K562 (cell line): Measurements from ENCODE around the gene KDM2B. TPM values are rescaled to one million over a fixed set of nuclear protein-coding genes. Genes with fewer than 3 reads are reported as not detected.
"Not testable (repeated sequence)": the region's sequence is repeated elsewhere in the genome, so short reads cannot be mapped to it uniquely, and the experiment has no call there.

Experiments used
- ATAC-seq: fragments of 200-7000 bp; cut with Tn5 transposase; 3 replicates; pipeline ENCODE4 v1.9.1; 2020; ENCODE audit warnings: moderate library complexity
- BruUV-seq: library from RNA; stranded (reverse); fragments of 400-500 nt; replicated peaks from 2 replicates; lab custom pipeline; 2021; lab: Mats Ljungman, UMichigan
- CTCF ChIA-PET: fragments of 300-600 bp; formaldehyde crosslinking; extraction: SDS; loops from one replicate; lab custom pipeline; 2021; ENCODE audit warnings: low intra/inter-chr PET ratio; lab: Yijun Ruan, JAX
- POLR2A ChIA-PET: fragments of 300-600, 350-650 bp; sonication (Branson Sonifier 250); formaldehyde crosslinking; extraction: SDS; loops from one replicate; lab custom pipeline; 2021; ENCODE audit warnings: antibody characterized with exemption, inconsistent platforms; lab: Yijun Ruan, JAX
- DNase-seq, 4 experiments: peaks; one replicate each; pipeline versions ENCODE4 v3.0.0 to v3.0.0-alpha.2; 2011 to 2018; ENCODE audit warnings: low spot score in 3 of 4, mixed read lengths in 3 of 4; ENCODE audit errors: extremely low read depth in 1 of 4
- FAIRE-seq: peaks from 2 replicates; lab custom pipeline; 2011; peaks lifted over from hg19 to GRCh38; lab: Jason Lieb, UNC
- H2AFZ ChIP-seq: 2 replicates; pipeline ENCODE4 v1.6.0; 2011; ENCODE audit warnings: low read depth, low read length, control low read depth, inconsistent platforms
- H3K27ac ChIP-seq: fragments of 200-600 bp; 3 replicates; pipeline ENCODE4 v1.8.0; 2011; ENCODE audit warnings: low read depth, mild to moderate bottlenecking, control low read depth, inconsistent platforms, low read length, moderate library complexity, mixed read lengths; ENCODE audit errors: extremely low read depth
- H3K27me3 ChIP-seq, 2 experiments: fragments of 300-600 bp in 1 of 2; 2 replicates in 1 of 2; 3 replicates in 1 of 2; pipeline versions ENCODE4 v1.6.0 to v1.8.0; 2011; ENCODE audit warnings: inconsistent platforms in 2 of 2, low read length in 2 of 2, mild to moderate bottlenecking in 1 of 2, mixed read lengths in 1 of 2, moderate library complexity in 1 of 2; ENCODE audit not compliant: control insufficient read depth in 2 of 2, insufficient read depth in 2 of 2
- H3K36me3 ChIP-seq: fragments of 300-600 bp; 3 replicates; pipeline ENCODE4 v1.8.0; 2011; ENCODE audit warnings: mild to moderate bottlenecking, low read length, inconsistent platforms; ENCODE audit not compliant: control insufficient read depth, insufficient read depth
- H3K4me1 ChIP-seq, 2 experiments: fragments of 200-600 bp in 1 of 2; replicated peaks in 1 of 2; 2 replicates in 1 of 2; 3 replicates in 1 of 2; pipeline versions ENCODE4 v1.5.1 to v1.8.0; 2011; ENCODE audit warnings: inconsistent platforms in 2 of 2, low read length in 2 of 2, mild to moderate bottlenecking in 1 of 2, mixed read lengths in 1 of 2, moderate library complexity in 1 of 2; ENCODE audit not compliant: control insufficient read depth in 2 of 2, insufficient read depth in 2 of 2
- H3K4me2 ChIP-seq: 2 replicates; pipeline ENCODE4 v1.6.1; 2011; ENCODE audit warnings: low read length, control low read depth, inconsistent platforms, mixed read lengths; ENCODE audit not compliant: insufficient read depth
- H3K4me3 ChIP-seq: fragments of 200-600 bp; sonication (generic), shearing (Covaris generic); 2 replicates; pipeline ENCODE4 v1.5.1; 2016; ENCODE audit warnings: control low read depth, inconsistent platforms
- H3K79me2 ChIP-seq: fragments of 200-600 bp; 3 replicates; pipeline ENCODE4 v1.8.0; 2011; ENCODE audit warnings: low read length, inconsistent platforms; ENCODE audit not compliant: control insufficient read depth, insufficient read depth
- H3K9ac ChIP-seq, 2 experiments: 2 replicates each; pipeline versions ENCODE4 v1.6.0 to v1.6.1; 2011; ENCODE audit warnings: low read depth in 2 of 2, low read length in 2 of 2, control low read depth in 1 of 2, inconsistent platforms in 1 of 2, mild to moderate bottlenecking in 1 of 2, mixed read lengths in 1 of 2; ENCODE audit not compliant: insufficient read depth in 1 of 2
- H3K9me1 ChIP-seq: one replicate; pipeline ENCODE4 v1.6.0; 2011; ENCODE audit warnings: inconsistent platforms, mild to moderate bottlenecking, low read length, moderate library complexity; ENCODE audit not compliant: control insufficient read depth, insufficient read depth
- H3K9me3 ChIP-seq: replicated peaks from 2 replicates; pipeline ENCODE4 v1.5.1; 2011; ENCODE audit warnings: low read depth, low read length, inconsistent platforms; ENCODE audit not compliant: control insufficient read depth, insufficient read depth
- H4K20me1 ChIP-seq: replicated peaks from 2 replicates; pipeline ENCODE4 v1.6.1; 2011; ENCODE audit warnings: low read length, inconsistent platforms, mixed read lengths; ENCODE audit not compliant: control insufficient read depth, insufficient read depth
- ARID1B ChIP-seq: fragments of 450-650 bp; IDR thresholded peaks from 2 replicates; pipeline ENCODE4 v1.6.1; 2016; ENCODE audit warnings: antibody characterized with exemption, mild to moderate bottlenecking, inconsistent platforms
- BCOR ChIP-seq: fragments of 450-650 bp; IDR thresholded peaks from 2 replicates; pipeline ENCODE4 v1.6.1; 2016
- CBFA2T2 ChIP-seq: fragments of 450-650 bp; conservative IDR thresholded peaks from 2 replicates; pipeline ENCODE4 v1.6.1; 2017; ENCODE audit warnings: mild to moderate bottlenecking
- CBFA2T3 ChIP-seq: fragments of 450-650 bp; IDR thresholded peaks from 2 replicates; pipeline ENCODE4 v1.6.1; 2017
- KDM1A ChIP-seq, 2 experiments: fragments of 450-650 bp; IDR thresholded peaks; 2 replicates each; pipeline ENCODE4 v1.6.1; 2016; ENCODE audit warnings: mild to moderate bottlenecking in 2 of 2
- NFIC ChIP-seq: fragments of 450-650 bp; IDR thresholded peaks from 2 replicates; pipeline ENCODE4 v1.6.1; 2017; ENCODE audit warnings: mild to moderate bottlenecking, inconsistent platforms
- RBM25 ChIP-seq: fragments of 200-400 bp; formaldehyde crosslinking; IDR thresholded peaks from 2 replicates; pipeline ENCODE4 v1.6.1; 2018; ENCODE audit warnings: low read length, low read depth, moderate library complexity; ENCODE audit not compliant: severe bottlenecking
- ZNF121 ChIP-seq: sonication (generic); formaldehyde crosslinking; conservative IDR thresholded peaks from 2 replicates; pipeline ENCODE4 v1.8.0; 2022; ENCODE audit warnings: missing genetic modification reagents
- WGBS: fragments of 100-300 bp; shearing (Covaris generic); methylation state at CpG from one replicate; pipeline ENCODE4 v1.1.6; 2016; ENCODE audit warnings: low coverage, mixed read lengths; ENCODE audit not compliant: insufficient coverage; ENCODE audit errors: missing lambda C conversion rate; 5-methylcytosine and 5-hydroxymethylcytosine counted together
- in situ Hi-C: fragments of 300-500 bp; cut with MboI; formaldehyde crosslinking; loops from 4 replicates; pipeline ENCODE4 v1.15.0; 2018; ENCODE audit warnings: inconsistent platforms, mixed read lengths
- intact Hi-C: fragments of 100-400 bp; cut with micrococcal nuclease; formaldehyde crosslinking; loops from 2 replicates; pipeline ENCODE4 v1.14.2; 2022
- polyA plus RNA-seq, 8 experiments: library from polyadenylated mRNA; depleted of rRNA in 4 of 8; stranded (reverse) in 5 of 8; unstranded in 3 of 8; fragments of >200 nt; fragmentation: Nextera tagmentation in 2 of 8; fragmentation: Illumina TruSeq in 1 of 8; extraction: Ambion mirVana in 2 of 8; extraction: Trizol in 1 of 8; gene quantifications; 2 replicates each; pipeline versions ENCODE4 v1.2.1 to v1.2.3, GENCODE V29; 2011 to 2014; ENCODE audit warnings: inconsistent platforms in 1 of 8, missing spikeins in 1 of 8
- total RNA-seq, 7 experiments: library from RNA; depleted of rRNA in 6 of 7; stranded (reverse); fragments of >200 nt in 6 of 7; fragmentation: Illumina TruSeq in 2 of 7; extraction: Trizol in 2 of 7; gene quantifications; 2 replicates each; pipeline versions ENCODE4 v1.2.1 to v1.2.3, GENCODE V29; 2011 to 2021; ENCODE audit warnings: low replicate concordance in 1 of 7

The KDM2B gene
- total and polyA plus RNA-seq, 9 of the 15 experiments (the other 6 are each of a cell fraction or from before 2014, with no cell fraction given), result 7.4 to 50.5 (median 22.5) TPM

- in situ Hi-C loops, result not testable (repeated sequence)
Measured at GRCh38 chr12:121584885-121585284, 4.1 kb upstream of the KDM2B start.

GRCh38 chr12:121583334-121583661, 2.5 kb upstream of the KDM2B start:
- FAIRE-seq, DNase-seq, H3K79me2 ChIP-seq, H2AFZ ChIP-seq, BruUV-seq, H3K27ac ChIP-seq, H3K4me3 ChIP-seq, in situ Hi-C loops, H3K9ac ChIP-seq, H3K36me3 ChIP-seq, H3K27me3 ChIP-seq, CTCF ChIA-PET, H3K9me3 ChIP-seq, H3K9me1 ChIP-seq, ATAC-seq, intact Hi-C loops, H4K20me1 ChIP-seq: not testable (repeated sequence)
- POLR2A ChIA-PET, result interaction anchor here (0.6 to 2.0 kb wide), 2 partner anchors 9 to 28 kb away, joined by 3 to 5 read pairs; no protein-coding TSS in a partner anchor
- H3K4me1 ChIP-seq, result peaks cover 26 to 37% of the 10 kb centered on the region in 2 experiments
- WGBS, result 23% methylated on average over 2 of the region's 2 CpGs
- 0 out of 2 replicates have a peak overlapping the region, but pooled peaks have one; percentile 24 for H3K4me2 ChIP-seq
- TF ChIP-seq BCOR (peak; percentile 66), RBM25 (peak; percentile 51), ZNF121 (CRISPR knock-in tag) (peak; percentile 96), KDM1A (IDR thresholded peaks at IDR 0.05) (peak; percentile 50 to 68)

More at GRCh38 chr12:121584885-121585284, 4.1 kb upstream of the KDM2B start:
- intact Hi-C loops, H3K4me2 ChIP-seq: not testable (repeated sequence)
- TF ChIP-seq NFIC (peak; percentile 50; the same call in 1 of the 2 replicates), CBFA2T2 (peak; percentile 35), CBFA2T3 (peak; percentile 54), ARID1B (0 out of 2 replicates have a peak, but pooled peaks have one; percentile 12), RBM25 (peak; percentile 39)
- TF ChIP-seq, all 486 proteins: peak for 5; not testable (repeated sequence) for 481
- H3K9me1 ChIP-seq, H4K20me1 ChIP-seq, BruUV-seq, H3K27ac ChIP-seq, ATAC-seq, H3K9me3 ChIP-seq, CTCF ChIA-PET, DNase-seq, H3K27me3 ChIP-seq, H2AFZ ChIP-seq, H3K9ac ChIP-seq, H3K79me2 ChIP-seq, H3K4me3 ChIP-seq, FAIRE-seq, H3K36me3 ChIP-seq: not testable (repeated sequence)
- POLR2A ChIA-PET, result interaction anchor here (2.0 kb wide), 1 partner anchor 10 kb away, joined by 5 read pairs; no protein-coding TSS in a partner anchor
- 54% methylated on average over 6 of the region's 6 CpGs for WGBS
- peaks cover 21 to 28% of the 10 kb centered on the region in 2 experiments; a peak in 3 of 5 replicates for H3K4me1 ChIP-seq
